Neural progenitor cell (in vitro differentiated cells): ENCODE measurements around the gene EIF4G3. TPM values are rescaled to one million over a fixed set of nuclear protein-coding genes. Genes with fewer than 3 reads are reported as not detected.

Source experiments
- DNase-seq: peaks from one replicate; pipeline ENCODE4 v3.0.0-alpha.2; 2016; ENCODE audit warnings: low spot score
- H2AFZ ChIP-seq: fragments of 200-600 bp; sonication (generic); replicated peaks from 2 replicates; pipeline ENCODE4 v1.6.1; 2016; ENCODE audit warnings: antibody characterized with exemption
- H3F3A ChIP-seq: fragments of 200-600 bp; sonication (generic); 2 replicates; pipeline ENCODE4 v1.6.1; 2016; ENCODE audit warnings: antibody characterized with exemption, low read depth
- H3K27ac ChIP-seq: fragments of 200-600 bp; sonication (generic); 2 replicates; pipeline ENCODE4 v1.5.1; 2016; ENCODE audit warnings: mild to moderate bottlenecking
- H3K27me3 ChIP-seq: fragments of 200-600 bp; sonication (generic); 2 replicates; pipeline ENCODE4 v1.6.1; 2016; ENCODE audit warnings: mild to moderate bottlenecking, moderate library complexity
- H3K36me3 ChIP-seq: fragments of 200-600 bp; sonication (generic); 2 replicates; pipeline ENCODE4 v1.5.1; 2016
- H3K4me1 ChIP-seq: fragments of 200-600 bp; sonication (generic); 2 replicates; pipeline ENCODE4 v1.6.1; 2016; ENCODE audit warnings: mixed run types
- H3K4me2 ChIP-seq: fragments of 200-600 bp; sonication (generic); 2 replicates; pipeline ENCODE4 v1.6.1; 2016
- H3K4me3 ChIP-seq: fragments of 200-600 bp; sonication (generic); 2 replicates; pipeline ENCODE4 v1.5.1; 2016
- H3K79me2 ChIP-seq: fragments of 200-600 bp; sonication (generic); 2 replicates; pipeline ENCODE4 v1.6.1; 2016; ENCODE audit warnings: low read depth
- H3K9ac ChIP-seq: fragments of 200-600 bp; sonication (generic); 2 replicates; pipeline ENCODE4 v1.6.1; 2016
- H3K9me3 ChIP-seq: fragments of 200-600 bp; sonication (generic); 2 replicates; pipeline ENCODE4 v1.5.1; 2016; ENCODE audit warnings: low read depth
- H4K20me1 ChIP-seq: fragments of 200-600 bp; sonication (generic); 2 replicates; pipeline ENCODE4 v1.6.1; 2016; ENCODE audit warnings: low read depth
- H3K27ac Mint-ChIP-seq: 3 replicates; pipeline ENCODE4 v1.8.0; 2021; ENCODE audit warnings: mixed read lengths
- H3K27me3 Mint-ChIP-seq: 2 replicates; pipeline ENCODE4 v1.8.0; 2022; ENCODE audit warnings: low read depth, mild to moderate bottlenecking, inconsistent platforms, moderate library complexity, mixed read lengths; ENCODE audit not compliant: insufficient read depth
- H3K36me3 Mint-ChIP-seq: 3 replicates; pipeline ENCODE4 v1.8.0; 2021; ENCODE audit warnings: mixed read lengths
- H3K4me1 Mint-ChIP-seq: 3 replicates; pipeline ENCODE4 v1.8.0; 2021; ENCODE audit warnings: mixed read lengths
- H3K4me3 Mint-ChIP-seq: 3 replicates; pipeline ENCODE4 v1.8.0; 2021; ENCODE audit warnings: mild to moderate bottlenecking, moderate library complexity, mixed read lengths
- H3K9me3 Mint-ChIP-seq: 3 replicates; pipeline ENCODE4 v1.8.0; 2020; ENCODE audit warnings: mixed read lengths
- EZH2 ChIP-seq: fragments of 200-600 bp; sonication (generic); IDR thresholded peaks from 2 replicates; pipeline ENCODE4 v1.6.1; 2017; ENCODE audit warnings: antibody characterized with exemption, mild to moderate bottlenecking, moderate library complexity
- EZH2phosphoT487 ChIP-seq: fragments of 200-600 bp; sonication (generic); IDR thresholded peaks from 2 replicates; pipeline ENCODE4 v1.6.1; 2017; ENCODE audit warnings: antibody characterized with exemption
- total RNA-seq: library from RNA; depleted of rRNA; stranded (reverse); fragments of >200 nt; gene quantifications from 2 replicates; pipeline ENCODE4 v1.2.3, GENCODE V29; 2015; ENCODE audit warnings: low replicate concordance
- TF ChIP-seq, protein P1 (sequence below): fragments of 200-600 bp; sonication (generic); IDR thresholded peaks from 2 replicates; pipeline ENCODE4 v1.5.1; 2017; ENCODE audit warnings: antibody characterized with exemption, mild to moderate bottlenecking

EIF4G3 gene
- total RNA-seq, 1 donor from 2014 or later, result 73.4 TPM

- TF ChIP-seq EZH2 (no peak), EZH2phosphoT487 (no peak)
- TF ChIP-seq, protein P1, sequence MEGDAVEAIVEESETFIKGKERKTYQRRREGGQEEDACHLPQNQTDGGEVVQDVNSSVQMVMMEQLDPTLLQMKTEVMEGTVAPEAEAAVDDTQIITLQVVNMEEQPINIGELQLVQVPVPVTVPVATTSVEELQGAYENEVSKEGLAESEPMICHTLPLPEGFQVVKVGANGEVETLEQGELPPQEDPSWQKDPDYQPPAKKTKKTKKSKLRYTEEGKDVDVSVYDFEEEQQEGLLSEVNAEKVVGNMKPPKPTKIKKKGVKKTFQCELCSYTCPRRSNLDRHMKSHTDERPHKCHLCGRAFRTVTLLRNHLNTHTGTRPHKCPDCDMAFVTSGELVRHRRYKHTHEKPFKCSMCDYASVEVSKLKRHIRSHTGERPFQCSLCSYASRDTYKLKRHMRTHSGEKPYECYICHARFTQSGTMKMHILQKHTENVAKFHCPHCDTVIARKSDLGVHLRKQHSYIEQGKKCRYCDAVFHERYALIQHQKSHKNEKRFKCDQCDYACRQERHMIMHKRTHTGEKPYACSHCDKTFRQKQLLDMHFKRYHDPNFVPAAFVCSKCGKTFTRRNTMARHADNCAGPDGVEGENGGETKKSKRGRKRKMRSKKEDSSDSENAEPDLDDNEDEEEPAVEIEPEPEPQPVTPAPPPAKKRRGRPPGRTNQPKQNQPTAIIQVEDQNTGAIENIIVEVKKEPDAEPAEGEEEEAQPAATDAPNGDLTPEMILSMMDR, result no peak
- H3K4me2 ChIP-seq, result no peak overlapping the region
- H3K4me3 Mint-ChIP-seq, result no peak overlapping the region
Measured at GRCh38 chr1:21042929-21043605, 133.6 kb downstream of the EIF4G3 start.

DNA sequence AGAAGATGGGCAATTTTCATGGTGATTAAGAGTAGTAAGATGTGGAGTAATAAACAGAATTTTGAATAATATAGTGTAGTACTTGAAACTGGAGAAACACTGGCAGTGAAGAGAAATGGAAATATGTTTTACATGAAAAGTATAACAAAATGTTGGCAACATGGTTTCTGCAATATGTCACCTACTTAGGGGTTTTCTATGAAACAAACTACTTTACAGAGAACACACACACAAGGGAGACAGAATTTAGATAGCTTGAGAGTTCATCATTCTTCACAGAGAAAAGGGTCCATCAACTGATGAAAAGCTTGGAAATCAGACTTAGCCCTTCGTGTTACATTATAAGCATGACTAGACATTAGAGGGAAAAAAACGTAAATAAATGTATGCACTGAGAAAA is 135.2 kb downstream of the EIF4G3 start:
- Histone ChIP-seq H4K20me1 (peaks cover 61% of the 10 kb centered on the region), H3K4me1 (peaks cover 28% of the 10 kb centered on the region), H3K79me2 (peaks cover 100% of the 10 kb centered on the region), H3K4me3 (no peak overlapping the region), H3K9ac (no peak overlapping the region), H3K4me2 (no peak overlapping the region), H3K9me3 (no peaks in the 10 kb centered on the region), H2AFZ (no peak overlapping the region), H3F3A (peaks cover 5% of the 10 kb centered on the region), H3K27me3 (no peaks in the 10 kb centered on the region), H3K27ac (no peak overlapping the region), H3K36me3 (no peaks in the 10 kb centered on the region)
- no peak for DNase-seq
- Mint-ChIP-seq H3K36me3 (peaks cover 28% of the 10 kb centered on the region), H3K9me3 (peaks cover 4% of the 10 kb centered on the region), H3K27me3 (no peaks in the 10 kb centered on the region), H3K27ac (no peak overlapping the region), H3K4me3 (no peak overlapping the region), H3K4me1 (no peaks in the 10 kb centered on the region)
- TF ChIP-seq EZH2, result no peak
- no peak for TF ChIP-seq EZH2phosphoT487
- TF ChIP-seq, protein P1, result no peak

More at GRCh38 chr1:21042929-21043605, 133.6 kb downstream of the EIF4G3 start:
- peaks cover 4% of the 10 kb centered on the region for H3K9me3 Mint-ChIP-seq
- Histone ChIP-seq H4K20me1 (peaks cover 62% of the 10 kb centered on the region), H3K9ac (no peak overlapping the region), H3K4me1 (peaks cover 39% of the 10 kb centered on the region), H2AFZ (no peak overlapping the region), H3K4me3 (no peak overlapping the region), H3K36me3 (no peaks in the 10 kb centered on the region), H3F3A (peaks cover 5% of the 10 kb centered on the region), H3K9me3 (no peaks in the 10 kb centered on the region), H3K79me2 (peaks cover 100% of the 10 kb centered on the region), H3K27me3 (no peaks in the 10 kb centered on the region), H3K27ac (no peak overlapping the region)
- no peaks in the 10 kb centered on the region for H3K4me1 Mint-ChIP-seq
- no peaks in the 10 kb centered on the region for H3K27me3 Mint-ChIP-seq
- no peak overlapping the region for H3K27ac Mint-ChIP-seq
- peaks cover 30% of the 10 kb centered on the region for H3K36me3 Mint-ChIP-seq
- no peak for DNase-seq

DNA sequence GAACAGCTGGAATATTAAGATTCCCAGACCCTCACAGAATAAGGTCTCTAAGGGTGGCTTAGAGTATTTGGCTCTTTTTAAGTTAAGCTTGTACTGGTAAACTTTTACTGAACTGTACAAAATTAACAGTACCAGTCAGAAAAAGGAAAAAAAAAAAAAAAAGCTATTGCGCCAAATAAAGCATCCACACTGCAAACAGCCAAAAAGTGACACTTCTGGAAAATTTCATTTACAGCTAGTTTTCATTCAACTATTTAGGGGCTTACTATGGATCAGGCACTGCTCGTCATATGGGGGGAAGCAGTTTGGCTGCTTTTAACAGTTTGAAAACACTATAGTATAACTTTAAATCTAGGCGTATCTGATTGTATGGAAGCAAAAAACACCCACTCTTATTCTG is 139.6 kb downstream of the EIF4G3 start:
- Histone ChIP-seq H3K4me3 (no peak overlapping the region), H3K9ac (no peak overlapping the region), H3K27ac (no peak overlapping the region), H3F3A (no peaks in the 10 kb centered on the region), H3K36me3 (no peaks in the 10 kb centered on the region), H3K4me1 (peaks cover 12% of the 10 kb centered on the region), H3K27me3 (no peaks in the 10 kb centered on the region), H2AFZ (no peak overlapping the region), H4K20me1 (peaks cover 29% of the 10 kb centered on the region), H3K4me2 (no peak overlapping the region), H3K9me3 (no peaks in the 10 kb centered on the region), H3K79me2 (peaks cover 100% of the 10 kb centered on the region)
- TF ChIP-seq, protein P1, result no peak
- TF ChIP-seq EZH2 (no peak), EZH2phosphoT487 (no peak)
- H3K27me3 Mint-ChIP-seq, result no peaks in the 10 kb centered on the region
- peaks cover 7% of the 10 kb centered on the region for H3K9me3 Mint-ChIP-seq
- DNase-seq, result no peak
- H3K36me3 Mint-ChIP-seq, result peaks cover 28% of the 10 kb centered on the region
- H3K4me3 Mint-ChIP-seq, result no peak overlapping the region
- no peaks in the 10 kb centered on the region for H3K4me1 Mint-ChIP-seq
- no peak overlapping the region for H3K27ac Mint-ChIP-seq
